Spleen (tissue), 3 donors: ENCODE measurements around the gene CD82.

Experiments
- POLR2A ChIP-seq, 3 donors: fragments of 450-650 bp; IDR thresholded peaks; one replicate each; pipeline ENCODE4 v1.5.1; 2017; ENCODE audit warnings: antibody characterized with exemption in 3 of 3, mild to moderate bottlenecking in 1 of 3
- POLR2AphosphoS5 ChIP-seq, 3 donors: sonication (generic); formaldehyde crosslinking; IDR thresholded peaks; one replicate each; pipeline ENCODE4 v1.5.1; 2017; ENCODE audit warnings: antibody characterized with exemption in 3 of 3

DNA sequence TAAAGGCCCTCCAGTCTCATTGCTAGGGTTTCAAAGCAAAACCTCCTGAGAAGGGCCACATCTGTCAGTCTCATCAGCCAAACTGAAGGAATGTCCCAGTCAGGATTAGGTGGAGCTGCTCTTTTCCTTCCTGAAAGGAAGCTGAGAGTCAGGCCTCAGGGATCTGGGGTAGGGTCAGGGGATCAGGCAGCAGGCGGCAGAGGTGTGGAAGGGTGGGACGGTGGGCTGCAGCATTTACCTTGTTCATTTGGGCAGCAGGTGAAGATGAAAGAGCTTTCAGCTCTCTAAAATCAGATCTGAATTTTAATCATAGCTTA lies 17.8 kb downstream of the CD82 start:
- no peak for TF ChIP-seq POLR2AphosphoS5 (IDR thresholded peaks at IDR 0.05)
- TF ChIP-seq POLR2A (IDR thresholded peaks at IDR 0.05) = no peak
